AG09319 (cell line): Measurements from ENCODE around the gene SPATA13.

ENCODE experiments used
- DNase-seq: peaks from one replicate; pipeline ENCODE4 v3.0.0-alpha.2; 2010; ENCODE audit warnings: low read depth; ENCODE audit errors: extremely low read depth
- CTCF ChIP-seq: IDR thresholded peaks from 2 replicates; pipeline ENCODE4 v1.5.1; 2011; ENCODE audit warnings: low read depth, mild to moderate bottlenecking, inconsistent platforms, low read length, moderate library complexity

The SPATA13 gene

GRCh38 chr13:24179486-24179850 is 18.9 kb downstream of the SPATA13 start:
- TF ChIP-seq CTCF: no peak
- DNase-seq: no peak

GRCh38 chr13:24180750-24181377 is 20.3 kb downstream of the SPATA13 start:
- DNase-seq: no peak
- TF ChIP-seq CTCF: no peak

GRCh38 chr13:24181991-24182702 is 21.6 kb downstream of the SPATA13 start:
- no peak for TF ChIP-seq CTCF
- DNase-seq: no peak

GRCh38 chr13:24182703-24183081 is 22.2 kb downstream of the SPATA13 start:
- TF ChIP-seq CTCF: no peak
- DNase-seq: no peak

GRCh38 chr13:24183741-24184182 is 23.2 kb downstream of the SPATA13 start:
- no peak for DNase-seq
- TF ChIP-seq CTCF: no peak

GRCh38 chr13:24184265-24184841 is 23.8 kb downstream of the SPATA13 start:
- DNase-seq: no peak
- TF ChIP-seq CTCF: no peak

GRCh38 chr13:24184882-24185281 is 24.4 kb downstream of the SPATA13 start:
- no peak for TF ChIP-seq CTCF
- no peak for DNase-seq
